ENCODE measurements around the gene ACER2. TPM values are rescaled to one million over a fixed set of nuclear protein-coding genes. Genes with fewer than 3 reads are reported as not detected.

ACER2 gene
- total and polyA plus RNA-seq, 2 donors (not counting 1 experiment from before 2014, with no cell fraction given): 1.2 to 4.5 TPM

GRCh38 chr9:19490828-19491227, 82.0 kb downstream of the ACER2 start:
- H3K27me3 ChIP-seq (ENCODE audit: control insufficient read depth, insufficient read depth, low read length): peaks cover 4% of the 10 kb centered on the region
- no peaks in the 10 kb centered on the region for H3K79me2 ChIP-seq (ENCODE audit: control insufficient read depth, insufficient read depth, low read length)
- peaks cover 6% of the 10 kb centered on the region for H3K4me1 ChIP-seq (ENCODE audit: control insufficient read depth, extremely low read depth, insufficient read depth, low read length)
- no peak overlapping the region for H3K4me3 ChIP-seq (replicated peaks in 1 of 4; ENCODE audit: control extremely low read depth in 1 of 4, insufficient read depth in 1 of 4, low read depth in 3 of 4, low read length in 4 of 4)
- no peaks in the 10 kb centered on the region for H3K9me3 ChIP-seq (ENCODE audit: control insufficient read depth, insufficient read depth, low read depth, low read length)
- no peak for DNase-seq (ENCODE audit: low read depth in 2 of 2)
- no peaks in the 10 kb centered on the region for H3K36me3 ChIP-seq (ENCODE audit: control insufficient read depth, insufficient read depth, low read length)
- no peak for TF ChIP-seq CTCF (conservative IDR thresholded peaks at IDR 0.05 in 1 of 2, IDR thresholded peaks at IDR 0.05 in 1 of 2; ENCODE audit: low read depth in 1 of 2, low read length in 2 of 2)
- TF ChIP-seq EZH2 (IDR thresholded peaks at IDR 0.05; ENCODE audit: low read length, missing control alignments): no peak
- H3K9ac ChIP-seq (ENCODE audit: insufficient read depth, low read length): no peak overlapping the region
- H4K20me1 ChIP-seq (ENCODE audit: control insufficient read depth, extremely low read depth, insufficient read depth, low read length): no peaks in the 10 kb centered on the region
- no peak overlapping the region for H3K27ac ChIP-seq (ENCODE audit: insufficient read depth, low read length)
- H3K4me2 ChIP-seq (ENCODE audit: extremely low read depth, insufficient read depth, low read length): no peak overlapping the region
- no peak overlapping the region for H2AFZ ChIP-seq (ENCODE audit: low read length)

GRCh38 chr9:19492775-19493173, 84.0 kb downstream of the ACER2 start:
- Histone ChIP-seq H3K9ac (ENCODE audit: insufficient read depth, low read length) (no peak overlapping the region), H3K4me3 (replicated peaks in 1 of 4; ENCODE audit: control extremely low read depth in 1 of 4, insufficient read depth in 1 of 4, low read depth in 3 of 4, low read length in 4 of 4) (peak overlapping the region in 2 of 4 experiments; percentile 44 to 59), H4K20me1 (ENCODE audit: control insufficient read depth, extremely low read depth, insufficient read depth, low read length) (no peaks in the 10 kb centered on the region), H3K4me2 (ENCODE audit: extremely low read depth, insufficient read depth, low read length) (peak overlapping the region; percentile 55), H3K9me3 (ENCODE audit: control insufficient read depth, insufficient read depth, low read depth, low read length) (no peaks in the 10 kb centered on the region), H3K4me1 (ENCODE audit: control insufficient read depth, extremely low read depth, insufficient read depth, low read length) (peaks cover 6% of the 10 kb centered on the region), H3K36me3 (ENCODE audit: control insufficient read depth, insufficient read depth, low read length) (no peaks in the 10 kb centered on the region), H3K79me2 (ENCODE audit: control insufficient read depth, insufficient read depth, low read length) (no peaks in the 10 kb centered on the region), H2AFZ (ENCODE audit: low read length) (peak overlapping the region; percentile 41), H3K27ac (ENCODE audit: insufficient read depth, low read length) (no peak overlapping the region), H3K27me3 (ENCODE audit: control insufficient read depth, insufficient read depth, low read length) (peaks cover 4% of the 10 kb centered on the region)
- DNase-seq (ENCODE audit: low read depth in 2 of 2): no peak
- TF ChIP-seq EZH2 (IDR thresholded peaks at IDR 0.05; ENCODE audit: low read length, missing control alignments) (no peak), CTCF (conservative IDR thresholded peaks at IDR 0.05 in 1 of 2, IDR thresholded peaks at IDR 0.05 in 1 of 2; ENCODE audit: low read depth in 1 of 2, low read length in 2 of 2) (no peak)

- Histone ChIP-seq H3K27ac (ENCODE audit: insufficient read depth, low read length) (peak overlapping the region; percentile 93), H3K79me2 (ENCODE audit: control insufficient read depth, insufficient read depth, low read length) (no peaks in the 10 kb centered on the region), H3K9ac (ENCODE audit: insufficient read depth, low read length) (peak overlapping the region; percentile 73), H3K9me3 (ENCODE audit: control insufficient read depth, insufficient read depth, low read depth, low read length) (no peaks in the 10 kb centered on the region), H3K36me3 (ENCODE audit: control insufficient read depth, insufficient read depth, low read length) (no peaks in the 10 kb centered on the region), H3K4me2 (ENCODE audit: extremely low read depth, insufficient read depth, low read length) (peak overlapping the region; percentile 55), H3K4me1 (ENCODE audit: control insufficient read depth, extremely low read depth, insufficient read depth, low read length) (peaks cover 6% of the 10 kb centered on the region), H4K20me1 (ENCODE audit: control insufficient read depth, extremely low read depth, insufficient read depth, low read length) (no peaks in the 10 kb centered on the region), H3K4me3 (replicated peaks in 1 of 4; ENCODE audit: control extremely low read depth in 1 of 4, insufficient read depth in 1 of 4, low read depth in 3 of 4, low read length in 4 of 4) (peak overlapping the region; percentile 44 to 59 (median 54)), H2AFZ (ENCODE audit: low read length) (peak overlapping the region; percentile 79), H3K27me3 (ENCODE audit: control insufficient read depth, insufficient read depth, low read length) (peaks cover 4% of the 10 kb centered on the region)
- peak; percentile 75 to 87 for DNase-seq (ENCODE audit: low read depth in 2 of 2)
- TF ChIP-seq EZH2 (IDR thresholded peaks at IDR 0.05; ENCODE audit: low read length, missing control alignments) (no peak), CTCF (conservative IDR thresholded peaks at IDR 0.05 in 1 of 2, IDR thresholded peaks at IDR 0.05 in 1 of 2; ENCODE audit: low read depth in 1 of 2, low read length in 2 of 2) (peak; percentile 88 to 92)
These were observed 84.5 kb downstream of the ACER2 start for GRCh38 chr9:19493174-19493811.

All from fibroblast of lung (primary cell).